GM12875 (cell line): Measurements from ENCODE around the gene PIK3C2G.

Experiments
- H3K4me3 ChIP-seq: one replicate; pipeline ENCODE4 v1.5.1; 2011; ENCODE audit warnings: low read depth, low read length, control low read depth
- TF ChIP-seq, protein P1 (sequence below): IDR thresholded peaks from 2 replicates; pipeline ENCODE4 v1.5.1; 2011; ENCODE audit warnings: low read depth, mild to moderate bottlenecking, control low read depth, inconsistent platforms, low read length, moderate library complexity, borderline replicate concordance; ENCODE audit not compliant: insufficient read depth

Gene PIK3C2G

DNA sequence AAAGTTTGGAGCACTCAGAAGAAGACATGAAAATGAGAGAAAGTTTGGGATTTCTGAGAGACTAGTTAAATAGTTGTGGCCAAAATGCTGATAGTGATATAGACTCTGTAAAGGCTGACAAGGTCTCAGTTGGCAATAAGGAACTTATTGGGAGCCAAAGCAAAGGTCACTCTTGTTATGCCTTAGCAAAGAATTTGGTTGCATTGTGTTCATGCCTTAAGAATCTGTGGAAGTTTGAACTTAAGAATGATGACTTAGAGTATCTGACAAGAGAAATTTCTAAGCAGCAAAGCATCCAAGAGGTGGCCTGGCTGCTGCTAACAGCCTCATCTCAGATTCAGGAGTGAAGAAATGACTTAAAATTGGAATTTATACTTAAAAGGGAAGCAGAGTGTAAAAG, 113.8 kb downstream of the PIK3C2G start:
- TF ChIP-seq, protein P1, sequence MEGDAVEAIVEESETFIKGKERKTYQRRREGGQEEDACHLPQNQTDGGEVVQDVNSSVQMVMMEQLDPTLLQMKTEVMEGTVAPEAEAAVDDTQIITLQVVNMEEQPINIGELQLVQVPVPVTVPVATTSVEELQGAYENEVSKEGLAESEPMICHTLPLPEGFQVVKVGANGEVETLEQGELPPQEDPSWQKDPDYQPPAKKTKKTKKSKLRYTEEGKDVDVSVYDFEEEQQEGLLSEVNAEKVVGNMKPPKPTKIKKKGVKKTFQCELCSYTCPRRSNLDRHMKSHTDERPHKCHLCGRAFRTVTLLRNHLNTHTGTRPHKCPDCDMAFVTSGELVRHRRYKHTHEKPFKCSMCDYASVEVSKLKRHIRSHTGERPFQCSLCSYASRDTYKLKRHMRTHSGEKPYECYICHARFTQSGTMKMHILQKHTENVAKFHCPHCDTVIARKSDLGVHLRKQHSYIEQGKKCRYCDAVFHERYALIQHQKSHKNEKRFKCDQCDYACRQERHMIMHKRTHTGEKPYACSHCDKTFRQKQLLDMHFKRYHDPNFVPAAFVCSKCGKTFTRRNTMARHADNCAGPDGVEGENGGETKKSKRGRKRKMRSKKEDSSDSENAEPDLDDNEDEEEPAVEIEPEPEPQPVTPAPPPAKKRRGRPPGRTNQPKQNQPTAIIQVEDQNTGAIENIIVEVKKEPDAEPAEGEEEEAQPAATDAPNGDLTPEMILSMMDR = no peak
- no peak overlapping the region for H3K4me3 ChIP-seq

DNA sequence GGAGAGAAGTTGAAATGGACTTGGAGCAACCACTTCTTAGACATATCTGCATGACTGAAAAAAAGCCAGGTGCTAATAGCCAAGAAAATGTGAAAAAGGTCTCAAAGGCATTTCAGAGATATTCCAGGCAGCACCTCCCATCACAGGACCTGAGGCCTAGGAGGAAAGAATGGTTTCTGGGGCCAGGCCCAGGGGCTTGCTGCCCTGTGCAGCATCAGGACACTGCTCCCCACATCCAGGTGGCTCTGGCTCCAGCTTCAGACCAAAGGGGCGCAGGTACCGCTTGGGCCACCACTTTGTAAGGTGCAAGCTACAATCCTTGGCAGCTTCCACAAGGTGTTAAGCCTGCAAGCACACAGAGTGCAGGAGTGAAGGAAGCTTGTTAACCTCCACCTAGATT, 114.3 kb downstream of the PIK3C2G start:
- no peak overlapping the region for H3K4me3 ChIP-seq
- TF ChIP-seq, protein P1 = no peak

DNA sequence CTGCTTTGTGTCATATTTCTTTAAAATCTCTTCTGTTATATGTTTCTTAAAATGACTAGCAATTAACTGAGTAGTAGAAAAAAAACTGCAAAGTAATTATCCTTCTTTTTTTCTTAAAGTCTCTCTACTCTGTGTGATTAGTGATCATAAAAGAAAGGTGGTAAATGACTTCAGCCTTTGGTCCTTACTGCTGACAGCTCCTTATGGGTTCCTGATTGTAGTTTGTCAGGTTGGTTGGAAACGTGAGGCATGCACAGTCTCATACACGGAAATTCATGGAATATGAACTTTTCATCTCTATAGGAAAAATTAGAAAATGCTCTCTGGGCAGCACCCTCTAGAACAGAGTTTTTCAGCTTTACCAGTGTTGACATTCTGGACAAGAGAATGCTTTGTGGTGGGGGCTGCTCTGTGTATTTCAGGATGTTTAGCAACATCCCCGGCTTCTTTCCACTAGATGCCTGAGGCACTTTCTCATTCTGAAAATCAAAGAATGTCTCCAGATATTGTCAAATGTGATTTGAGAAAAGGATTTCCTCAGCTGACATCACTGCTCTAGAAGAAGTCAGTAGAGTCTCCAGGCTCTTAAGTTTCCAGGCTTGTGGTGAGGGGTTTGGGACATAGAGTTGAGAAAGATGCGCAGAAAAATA, 121.0 kb downstream of the PIK3C2G start:
- H3K4me3 ChIP-seq = no peak overlapping the region
- TF ChIP-seq, protein P1 = no peak

DNA sequence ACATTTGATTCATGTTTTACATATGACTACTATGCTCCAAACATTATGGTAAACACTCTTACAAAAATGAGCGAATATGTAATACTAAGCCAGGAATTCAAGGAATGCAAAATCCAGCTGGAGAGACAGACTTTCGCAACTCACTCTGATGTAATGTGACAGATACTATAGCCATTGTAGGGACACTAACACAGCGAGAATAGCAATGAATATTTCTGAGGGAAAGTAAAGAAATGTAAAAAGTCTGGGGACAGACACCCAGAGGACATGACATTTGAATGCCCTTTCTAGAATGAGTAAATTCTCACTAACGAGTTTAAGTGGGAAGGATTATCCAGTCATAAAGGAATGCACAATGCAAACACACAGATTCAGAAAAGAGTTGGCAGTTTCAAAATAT, 121.9 kb downstream of the PIK3C2G start:
- TF ChIP-seq, protein P1 = no peak
- H3K4me3 ChIP-seq = no peak overlapping the region

DNA sequence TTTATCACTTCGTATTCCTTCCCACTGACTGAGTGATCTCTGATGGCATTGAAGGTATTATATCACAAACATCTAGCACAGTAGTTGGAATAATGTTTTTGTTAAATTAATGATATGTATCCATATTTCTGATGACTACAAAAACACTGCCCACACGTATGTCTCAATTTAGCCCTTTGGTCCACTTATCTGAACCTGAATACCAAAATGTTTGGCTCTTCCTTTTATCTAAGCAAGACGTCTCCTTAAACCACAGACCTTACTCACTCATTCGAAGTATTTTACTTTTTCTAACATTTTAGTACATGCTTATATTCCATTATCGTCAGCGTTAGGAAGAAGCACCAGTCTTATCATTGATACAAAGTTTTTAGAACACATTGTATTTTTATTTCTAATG, 126.4 kb downstream of the PIK3C2G start:
- TF ChIP-seq, protein P1 = no peak
- H3K4me3 ChIP-seq = no peak overlapping the region

DNA sequence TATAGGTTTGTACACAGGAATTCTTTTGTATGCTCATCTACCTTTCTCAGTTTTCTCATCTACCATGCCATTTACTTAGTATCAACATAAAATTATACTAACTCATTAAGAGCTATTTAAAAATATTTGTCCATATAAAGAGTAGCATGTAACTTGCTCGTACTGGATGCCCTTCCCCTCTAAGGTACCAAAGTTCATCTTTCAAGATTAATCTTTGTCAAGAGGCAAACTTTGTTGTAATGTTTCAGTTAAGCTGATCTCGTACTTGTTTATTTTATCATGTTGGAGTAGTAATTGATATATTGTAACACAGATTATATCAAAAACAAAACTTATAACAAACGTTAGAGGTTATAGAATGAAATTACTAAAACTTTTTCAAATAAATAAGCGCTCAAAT, 128.5 kb downstream of the PIK3C2G start:
- H3K4me3 ChIP-seq = no peak overlapping the region
- TF ChIP-seq, protein P1 = no peak

DNA sequence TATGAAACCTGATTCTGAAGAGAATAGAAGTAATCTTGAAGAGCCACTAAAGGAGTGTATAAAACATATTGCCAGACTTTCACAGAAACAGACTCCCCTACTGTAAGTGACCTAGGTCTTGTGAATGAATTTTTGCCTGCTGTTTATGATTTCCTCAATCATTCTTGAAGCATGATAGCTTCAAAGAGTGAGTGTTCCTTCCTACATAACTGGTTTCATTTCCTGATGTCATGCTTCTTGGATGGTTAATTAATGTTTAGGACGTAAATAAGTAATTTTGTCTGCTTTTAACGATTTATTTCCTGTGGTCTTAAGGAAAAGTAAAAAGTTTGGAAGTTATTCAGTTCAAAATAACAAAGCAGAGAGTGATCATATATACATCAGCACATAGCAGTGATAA, 129.8 kb downstream of the PIK3C2G start:
- H3K4me3 ChIP-seq = no peak overlapping the region
- TF ChIP-seq, protein P1 = no peak
